CD14-positive monocyte (primary cell): ENCODE measurements around the gene PIM3. TPM values are rescaled to one million over a fixed set of nuclear protein-coding genes. Genes with fewer than 3 reads are reported as not detected.

Experiments
- DNase-seq, 3 donors: peaks; one replicate each; pipeline ENCODE4 v3.0.0-alpha.2; 2011 to 2022
- H2AFZ ChIP-seq: 2 replicates; pipeline ENCODE4 v1.6.0; 2012; ENCODE audit warnings: mild to moderate bottlenecking, low read depth, low read length, inconsistent platforms; ENCODE audit not compliant: insufficient read depth, poor library complexity, severe bottlenecking
- H3K27ac ChIP-seq, 2 donors: 1 replicate in 1 of 2; 2 replicates in 1 of 2; pipeline ENCODE4 v1.5.1; 2012 to 2013; ENCODE audit warnings: low read length in 2 of 2, control low read depth in 1 of 2, inconsistent platforms in 1 of 2, low read depth in 1 of 2, mild to moderate bottlenecking in 1 of 2
- H3K27me3 ChIP-seq, 2 donors: one replicate each; pipeline versions ENCODE4 v1.6.0 to v1.6.1; 2011 to 2013; ENCODE audit warnings: low read length in 2 of 2; ENCODE audit not compliant: control insufficient read depth in 2 of 2, insufficient read depth in 2 of 2
- H3K36me3 ChIP-seq, 2 donors: replicated peaks in 1 of 2; 1 replicate in 1 of 2; 2 replicates in 1 of 2; pipeline versions ENCODE4 v1.5.1 to v1.6.1; 2012 to 2013; ENCODE audit warnings: low read length in 2 of 2, control low read depth in 1 of 2, inconsistent platforms in 1 of 2, mild to moderate bottlenecking in 1 of 2; ENCODE audit not compliant: insufficient read depth in 2 of 2, control insufficient read depth in 1 of 2
- H3K4me1 ChIP-seq, 2 donors: 1 replicate in 1 of 2; 2 replicates in 1 of 2; pipeline versions ENCODE4 v1.5.1 to v1.6.1; 2012 to 2013; ENCODE audit warnings: low read length in 2 of 2, control low read depth in 1 of 2, inconsistent platforms in 1 of 2, mild to moderate bottlenecking in 1 of 2, moderate library complexity in 1 of 2; ENCODE audit not compliant: insufficient read depth in 2 of 2, control insufficient read depth in 1 of 2
- H3K4me2 ChIP-seq: replicated peaks from 2 replicates; pipeline ENCODE3; 2012; ENCODE audit warnings: low read length, moderate library complexity, mild to moderate bottlenecking; ENCODE audit not compliant: poor library complexity, severe bottlenecking; ENCODE audit errors: extremely low read depth
- H3K4me3 ChIP-seq, 3 experiments: fragments of 200-600 bp in 1 of 3; sonication (generic) in 1 of 3; replicated peaks in 1 of 3; 1 replicate in 2 of 3; 2 replicates in 1 of 3; pipeline ENCODE4 v1.5.1; 2011 to 2013; ENCODE audit warnings: low read length in 3 of 3, mild to moderate bottlenecking in 3 of 3, control low read depth in 2 of 3, low read depth in 2 of 3, inconsistent platforms in 1 of 3, moderate library complexity in 1 of 3
- H3K79me2 ChIP-seq: 2 replicates; pipeline ENCODE4 v1.6.0; 2012; ENCODE audit warnings: mild to moderate bottlenecking, control low read depth, inconsistent platforms, low read length, moderate library complexity; ENCODE audit not compliant: insufficient read depth
- H3K9ac ChIP-seq: 2 replicates; pipeline ENCODE4 v1.6.0; 2017; ENCODE audit warnings: low read length, mild to moderate bottlenecking; ENCODE audit not compliant: insufficient read depth, poor library complexity, severe bottlenecking
- H3K9me3 ChIP-seq, 2 donors: replicated peaks in 1 of 2; 1 replicate in 1 of 2; 2 replicates in 1 of 2; pipeline versions ENCODE4 v1.5.1 to v1.6.1; 2012 to 2013; ENCODE audit warnings: low read length in 2 of 2, control low read depth in 1 of 2; ENCODE audit not compliant: control insufficient read depth in 1 of 2, insufficient read depth in 1 of 2
- H4K20me1 ChIP-seq: 2 replicates; pipeline ENCODE4 v1.6.0; 2012; ENCODE audit warnings: mild to moderate bottlenecking, low read length, control low read depth, moderate library complexity; ENCODE audit not compliant: insufficient read depth
- H3K27ac Mint-ChIP-seq, 7 donors: one replicate each; pipeline ENCODE4 v1.8.0; 2020; ENCODE audit warnings: mild to moderate bottlenecking in 7 of 7, mixed read lengths in 7 of 7, moderate library complexity in 6 of 7, inconsistent platforms in 2 of 7
- H3K27me3 Mint-ChIP-seq, 3 donors: one replicate each; pipeline ENCODE4 v1.8.0; 2021 to 2022; ENCODE audit warnings: low read depth in 3 of 3, mild to moderate bottlenecking in 3 of 3, mixed read lengths in 3 of 3, moderate library complexity in 3 of 3, inconsistent platforms in 1 of 3
- H3K36me3 Mint-ChIP-seq, 2 donors: one replicate each; pipeline ENCODE4 v1.8.0; 2020; ENCODE audit warnings: mixed read lengths in 2 of 2, inconsistent platforms in 1 of 2, mild to moderate bottlenecking in 1 of 2
- H3K4me1 Mint-ChIP-seq: one replicate; pipeline ENCODE4 v1.8.0; 2020; ENCODE audit warnings: mild to moderate bottlenecking, mixed read lengths
- H3K4me3 Mint-ChIP-seq, 2 donors: one replicate each; pipeline ENCODE4 v1.8.0; 2020; ENCODE audit warnings: mild to moderate bottlenecking in 2 of 2, mixed read lengths in 2 of 2, moderate library complexity in 1 of 2
- H3K9me3 Mint-ChIP-seq, 7 donors: one replicate each; pipeline ENCODE4 v1.8.0; 2020 to 2022; ENCODE audit warnings: mixed read lengths in 7 of 7, mild to moderate bottlenecking in 6 of 7, moderate library complexity in 6 of 7, inconsistent platforms in 2 of 7
- WGBS: methylation state at CpG from one replicate; pipeline ENCODE4 v1.1.5; 2013; ENCODE audit warnings: missing lambda C conversion rate; ENCODE audit not compliant: insufficient coverage; 5-methylcytosine and 5-hydroxymethylcytosine counted together
- intact Hi-C, 2 donors: fragments of 100-400 bp; cut with micrococcal nuclease; formaldehyde crosslinking; loops; one replicate each; pipeline versions ENCODE4 v1.15.0 to v1.15.1; 2023
- polyA plus RNA-seq, 3 donors: library from polyadenylated mRNA; depleted of rRNA in 1 of 3; unstranded in 2 of 3; stranded (reverse) in 1 of 3; fragments of 300-500 nt in 2 of 3; fragments of >200 nt in 1 of 3; fragmentation: Illumina TruSeq in 2 of 3; gene quantifications; 1 replicate in 2 of 3; 2 replicates in 1 of 3; pipeline ENCODE4 v1.2.3, GENCODE V29; 2012 to 2021
- TF ChIP-seq, protein P1 (sequence below): fragments of 200-600 bp; IDR thresholded peaks from one replicate; pipeline ENCODE4 v1.8.0; 2022; ENCODE audit warnings: antibody characterized with exemption, mild to moderate bottlenecking

Gene PIM3
- polyA plus RNA-seq, 3 donors, result 38.8 to 135 (median 40.4) TPM

DNA sequence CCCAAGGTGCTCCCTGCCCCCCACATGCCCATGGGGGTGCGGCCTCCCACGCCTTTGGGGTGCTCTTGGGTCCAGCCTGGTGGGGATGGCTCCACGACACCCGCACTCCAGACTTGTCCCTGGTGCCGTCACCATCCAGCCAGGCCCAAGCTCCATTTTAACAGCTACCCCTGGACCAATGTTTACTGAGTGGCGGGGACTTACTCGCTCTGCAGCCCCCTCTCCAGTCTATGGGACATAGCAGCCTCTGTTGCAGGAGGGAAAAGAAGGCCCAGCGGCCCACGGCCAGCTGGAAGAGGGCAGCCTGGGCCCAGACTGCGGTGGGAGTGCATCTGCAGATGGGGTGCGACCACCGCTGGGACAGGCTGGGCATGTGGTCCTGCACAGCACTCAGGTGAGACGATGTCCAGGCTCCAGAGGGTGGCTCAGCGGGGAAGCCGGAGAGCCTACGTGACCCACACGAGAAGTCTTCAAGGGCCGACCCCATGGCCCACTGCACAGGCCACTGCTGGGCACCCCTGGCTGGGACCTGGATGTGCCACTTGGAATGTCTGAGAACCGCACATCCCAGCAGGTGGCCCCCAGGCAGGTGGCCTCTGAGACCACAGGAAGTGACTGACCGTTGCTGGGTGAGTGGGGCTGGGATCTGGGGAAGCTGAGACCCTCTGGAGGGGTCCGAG, 33.9 kb downstream of the PIM3 start:
- WGBS, result 96% methylated on average over 19 of the region's 21 CpGs
- peaks cover 0 to 5% of the 10 kb centered on the region in 2 donors for H3K36me3 Mint-ChIP-seq
- Histone ChIP-seq H3K27ac (no peak overlapping the region), H3K36me3 (no peaks in the 10 kb centered on the region), H2AFZ (no peak overlapping the region), H3K79me2 (no peaks in the 10 kb centered on the region), H3K4me2 (no peak overlapping the region), H3K4me3 (no peak overlapping the region), H3K9me3 (peaks cover 8 to 15% of the 10 kb centered on the region in 2 donors), H3K4me1 (peaks cover 5% of the 10 kb centered on the region in 2 donors), H3K9ac (no peak overlapping the region), H4K20me1 (no peaks in the 10 kb centered on the region), H3K27me3 (peaks cover 0 to 5% of the 10 kb centered on the region in 2 donors)
- TF ChIP-seq, protein P1, sequence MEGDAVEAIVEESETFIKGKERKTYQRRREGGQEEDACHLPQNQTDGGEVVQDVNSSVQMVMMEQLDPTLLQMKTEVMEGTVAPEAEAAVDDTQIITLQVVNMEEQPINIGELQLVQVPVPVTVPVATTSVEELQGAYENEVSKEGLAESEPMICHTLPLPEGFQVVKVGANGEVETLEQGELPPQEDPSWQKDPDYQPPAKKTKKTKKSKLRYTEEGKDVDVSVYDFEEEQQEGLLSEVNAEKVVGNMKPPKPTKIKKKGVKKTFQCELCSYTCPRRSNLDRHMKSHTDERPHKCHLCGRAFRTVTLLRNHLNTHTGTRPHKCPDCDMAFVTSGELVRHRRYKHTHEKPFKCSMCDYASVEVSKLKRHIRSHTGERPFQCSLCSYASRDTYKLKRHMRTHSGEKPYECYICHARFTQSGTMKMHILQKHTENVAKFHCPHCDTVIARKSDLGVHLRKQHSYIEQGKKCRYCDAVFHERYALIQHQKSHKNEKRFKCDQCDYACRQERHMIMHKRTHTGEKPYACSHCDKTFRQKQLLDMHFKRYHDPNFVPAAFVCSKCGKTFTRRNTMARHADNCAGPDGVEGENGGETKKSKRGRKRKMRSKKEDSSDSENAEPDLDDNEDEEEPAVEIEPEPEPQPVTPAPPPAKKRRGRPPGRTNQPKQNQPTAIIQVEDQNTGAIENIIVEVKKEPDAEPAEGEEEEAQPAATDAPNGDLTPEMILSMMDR, result no peak
- intact Hi-C loops, result no loop called here
- no peak overlapping the region for H3K27ac Mint-ChIP-seq
- H3K4me3 Mint-ChIP-seq, result no peak overlapping the region
- H3K4me1 Mint-ChIP-seq, result peaks cover 11% of the 10 kb centered on the region
- DNase-seq, result no peak
- peaks cover 7 to 10% (median 8%) of the 10 kb centered on the region in 3 donors for H3K27me3 Mint-ChIP-seq
- peaks cover 11 to 24% (median 22%) of the 10 kb centered on the region in 7 donors for H3K9me3 Mint-ChIP-seq

DNA sequence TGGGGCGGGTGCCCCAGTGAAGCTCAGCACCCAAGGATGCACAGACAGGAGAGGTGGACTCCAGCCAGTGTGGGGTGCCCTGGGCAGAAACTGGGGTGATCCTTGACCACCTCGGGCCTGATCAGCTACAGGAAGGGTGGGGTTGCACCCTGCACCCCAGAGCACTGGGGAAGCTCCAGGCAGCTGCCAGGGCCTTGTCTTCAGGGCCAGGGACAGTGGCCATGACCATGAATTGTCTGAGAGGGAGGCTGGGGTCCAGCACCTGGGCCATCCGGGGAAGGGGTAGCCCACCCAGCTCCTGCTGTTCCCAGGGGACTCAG, 34.4 kb downstream of the PIM3 start:
- Histone ChIP-seq H3K9me3 (peaks cover 8 to 13% of the 10 kb centered on the region in 2 donors), H3K27ac (no peak overlapping the region), H3K36me3 (no peaks in the 10 kb centered on the region), H3K4me1 (peaks cover 5 to 8% of the 10 kb centered on the region in 2 donors), H3K79me2 (no peaks in the 10 kb centered on the region), H2AFZ (no peak overlapping the region), H3K27me3 (peaks cover 0 to 9% of the 10 kb centered on the region in 2 donors), H3K4me2 (no peak overlapping the region), H4K20me1 (no peaks in the 10 kb centered on the region), H3K9ac (no peak overlapping the region), H3K4me3 (no peak overlapping the region)
- 77% methylated on average over 3 of the region's 3 CpGs for WGBS
- no peak for DNase-seq
- Mint-ChIP-seq H3K4me3 (no peak overlapping the region), H3K27me3 (peaks cover 7 to 14% (median 8%) of the 10 kb centered on the region in 3 donors), H3K4me1 (peaks cover 11% of the 10 kb centered on the region), H3K36me3 (peaks cover 0 to 4% of the 10 kb centered on the region in 2 donors), H3K27ac (peak overlapping the region in 1 of 7 donors; percentile 41), H3K9me3 (peaks cover 9 to 19% (median 17%) of the 10 kb centered on the region in 7 donors)
- intact Hi-C loops, result no loop called here
- TF ChIP-seq, protein P1, result no peak
